A549 (cell line): ENCODE data around the gene HOXB1. TPM values are rescaled to one million over a fixed set of nuclear protein-coding genes. Genes with fewer than 3 reads are reported as not detected.

Experiments used
- ATAC-seq, 2 experiments: fragments of 200-7000 bp in 1 of 2; fragments of >200 bp in 1 of 2; cut with Nextera tagmentation in 1 of 2; cut with Tn5 transposase in 1 of 2; 3 replicates each; pipeline versions ENCODE4 v1.8.0 to v1.9.1; 2018 to 2020; ENCODE audit warnings: mild to moderate bottlenecking in 1 of 2, moderate library complexity in 1 of 2
- CTCF ChIA-PET: fragments of 300-600 bp; sonication (Branson Sonifier 250); formaldehyde crosslinking; extraction: SDS; loops from one replicate; lab custom pipeline; 2021; ENCODE audit warnings: antibody characterized with exemption, inconsistent platforms; lab: Yijun Ruan, JAX
- POLR2A ChIA-PET: fragments of 350-600 bp; formaldehyde crosslinking; extraction: SDS; loops from one replicate; lab custom pipeline; 2021; ENCODE audit warnings: antibody characterized with exemption, inconsistent platforms; lab: Yijun Ruan, JAX
- DNase-seq, 2 experiments: peaks; one replicate each; pipeline versions ENCODE4 v3.0.0 to v3.0.0-alpha.2; 2011 to 2016; ENCODE audit warnings: low read depth in 1 of 2, low spot score in 1 of 2
- FAIRE-seq: peaks from 2 replicates; lab custom pipeline; 2011; peaks lifted over from hg19 to GRCh38; lab: Jason Lieb, UNC
- H3K27ac ChIP-seq, 2 experiments: fragments of >200 bp; sonication (Bioruptor Twin); formaldehyde crosslinking; 3 replicates each; pipeline ENCODE4 v1.5.1; 2016 to 2017
- H3K4me1 ChIP-seq: fragments of >200 bp; sonication (Bioruptor Twin); formaldehyde crosslinking; 3 replicates; pipeline ENCODE4 v1.6.1; 2016
- H3K4me2 ChIP-seq: fragments of >200 bp; sonication (Bioruptor Twin); formaldehyde crosslinking; 3 replicates; pipeline ENCODE4 v1.6.1; 2016
- H3K4me3 ChIP-seq: fragments of >200 bp; sonication (Bioruptor Twin); formaldehyde crosslinking; 3 replicates; pipeline ENCODE4 v1.5.1; 2016
- H3K9me3 ChIP-seq: fragments of >200 bp; sonication (Bioruptor Twin); formaldehyde crosslinking; 3 replicates; pipeline ENCODE4 v1.6.1; 2016
- BHLHE40 ChIP-seq: IDR thresholded peaks from 2 replicates; pipeline ENCODE4 v1.6.1; 2012; ENCODE audit warnings: low read depth, low read length, inconsistent platforms
- CBX8 ChIP-seq: fragments of 200-600 bp; sonication (generic); IDR thresholded peaks from 2 replicates; pipeline ENCODE4 v1.6.1; 2016
- CEBPB ChIP-seq, 2 experiments: fragments of >200 bp in 1 of 2; sonication (Bioruptor Twin) in 1 of 2; formaldehyde crosslinking in 1 of 2; IDR thresholded peaks; 2 replicates each; pipeline ENCODE4 v1.6.1; 2012 to 2016
- CHD4 ChIP-seq: fragments of 200-600 bp; sonication (generic); IDR thresholded peaks from 2 replicates; pipeline ENCODE4 v1.6.1; 2016; ENCODE audit warnings: antibody characterized with exemption, mild to moderate bottlenecking, borderline replicate concordance
- EHF ChIP-seq: fragments of 250-450 bp; sonication (Bioruptor Pico); IDR thresholded peaks from 2 replicates; pipeline ENCODE4 v1.5.0; 2020; ENCODE audit warnings: mild to moderate bottlenecking
- EHMT2 ChIP-seq: fragments of 200-600 bp; sonication (generic); IDR thresholded peaks from 2 replicates; pipeline ENCODE4 v1.6.1; 2016; ENCODE audit warnings: antibody characterized with exemption, low read depth, mild to moderate bottlenecking, moderate library complexity
- ESRRA ChIP-seq: fragments of 150-350 bp; IDR thresholded peaks from 2 replicates; pipeline ENCODE4 v1.6.1; 2014; ENCODE audit warnings: mild to moderate bottlenecking, low read length, borderline replicate concordance
- GATA3 ChIP-seq: IDR thresholded peaks from 2 replicates; pipeline ENCODE4 v1.6.1; 2012; ENCODE audit warnings: borderline replicate concordance
- HDAC2 ChIP-seq: fragments of 200-600 bp; sonication (generic); IDR thresholded peaks from 2 replicates; pipeline ENCODE4 v1.6.1; 2016
- HEYL ChIP-seq: fragments of 250-450 bp; sonication (Bioruptor Pico); IDR thresholded peaks from 2 replicates; pipeline ENCODE4 v1.8.0; 2021; ENCODE audit warnings: mild to moderate bottlenecking, moderate library complexity
- KDM1A ChIP-seq: fragments of 200-600 bp; sonication (generic); IDR thresholded peaks from 2 replicates; pipeline ENCODE4 v1.6.1; 2016; ENCODE audit warnings: low read depth, mild to moderate bottlenecking
- MAFK ChIP-seq: fragments of 450-650 bp; IDR thresholded peaks from 2 replicates; pipeline ENCODE4 v1.6.1; 2014; ENCODE audit not compliant: partially characterized antibody
- MAZ ChIP-seq: fragments of 150-350 bp; IDR thresholded peaks from 2 replicates; pipeline ENCODE4 v1.6.1; 2014; ENCODE audit warnings: antibody characterized with exemption, low read depth, low read length, borderline replicate concordance
- NFE2L2 ChIP-seq: fragments of 150-350 bp; conservative IDR thresholded peaks from 2 replicates; pipeline ENCODE4 v1.6.1; 2014; ENCODE audit warnings: low read length
- NPAS2 ChIP-seq: fragments of 250-450 bp; sonication (Bioruptor Pico); IDR thresholded peaks from 2 replicates; pipeline ENCODE4 v1.8.0; 2022; ENCODE audit warnings: mild to moderate bottlenecking, moderate library complexity, borderline replicate concordance
- NR3C1 ChIP-seq: fragments of >200 bp; sonication (Bioruptor Twin); formaldehyde crosslinking; IDR thresholded peaks from 3 replicates; pipeline ENCODE4 v1.6.1; 2017
- PHF8 ChIP-seq: fragments of 200-600 bp; sonication (generic); IDR thresholded peaks from 2 replicates; pipeline ENCODE4 v1.6.1; 2016; ENCODE audit warnings: low read depth, mild to moderate bottlenecking, antibody characterized with exemption, moderate library complexity, borderline replicate concordance
- POLR2A ChIP-seq: IDR thresholded peaks from 2 replicates; pipeline ENCODE4 v1.6.1; 2012; ENCODE audit warnings: mild to moderate bottlenecking, low read length
- POLR2AphosphoS2 ChIP-seq: conservative IDR thresholded peaks from 2 replicates; pipeline ENCODE4 v1.6.1; 2012; ENCODE audit warnings: low read length, improper control_type of control experiment, inconsistent platforms
- RFX5 ChIP-seq: fragments of 450-650 bp; IDR thresholded peaks from 2 replicates; pipeline ENCODE4 v1.7.1; 2014; ENCODE audit warnings: antibody characterized with exemption, mild to moderate bottlenecking, moderate library complexity
- RNF2 ChIP-seq: fragments of 200-600 bp; sonication (generic); IDR thresholded peaks from 2 replicates; pipeline ENCODE4 v1.6.1; 2016; ENCODE audit warnings: low read depth, mild to moderate bottlenecking, antibody characterized with exemption, moderate library complexity, borderline replicate concordance
- ZC3H11A ChIP-seq: fragments of 450-650 bp; IDR thresholded peaks from 2 replicates; pipeline ENCODE4 v1.6.1; 2014; ENCODE audit warnings: antibody characterized with exemption, mild to moderate bottlenecking
- ZFP36 ChIP-seq: fragments of 450-650 bp; IDR thresholded peaks from 2 replicates; pipeline ENCODE4 v1.6.1; 2014; ENCODE audit warnings: borderline replicate concordance; ENCODE audit not compliant: partially characterized antibody
- WGBS: methylation state at CpG from one replicate; pipeline ENCODE4 v1.1.6; 2017; ENCODE audit errors: missing lambda C conversion rate; 5-methylcytosine and 5-hydroxymethylcytosine counted together
- polyA plus RNA-seq, 4 experiments: library from polyadenylated mRNA; depleted of rRNA in 3 of 4; stranded (reverse); fragments of >200 nt; fragmentation: RNase III in 1 of 4; extraction: RNeasy Plus Mini Kit Qiagen cat#74134 plus additional on column Dnase treatment in 1 of 4; gene quantifications; 2 replicates in 3 of 4; 3 replicates in 1 of 4; pipeline ENCODE4 v1.2.3, GENCODE V29; 2011 to 2017
- TF ChIP-seq, protein P1 (sequence below): fragments of >200 bp; sonication (Bioruptor Twin); formaldehyde crosslinking; IDR thresholded peaks from 3 replicates; pipeline ENCODE4 v1.5.1; 2016

The HOXB1 gene
- polyA plus RNA-seq, 2 of the 4 experiments (the other 2 are of a cell fraction): not detected

DNA sequence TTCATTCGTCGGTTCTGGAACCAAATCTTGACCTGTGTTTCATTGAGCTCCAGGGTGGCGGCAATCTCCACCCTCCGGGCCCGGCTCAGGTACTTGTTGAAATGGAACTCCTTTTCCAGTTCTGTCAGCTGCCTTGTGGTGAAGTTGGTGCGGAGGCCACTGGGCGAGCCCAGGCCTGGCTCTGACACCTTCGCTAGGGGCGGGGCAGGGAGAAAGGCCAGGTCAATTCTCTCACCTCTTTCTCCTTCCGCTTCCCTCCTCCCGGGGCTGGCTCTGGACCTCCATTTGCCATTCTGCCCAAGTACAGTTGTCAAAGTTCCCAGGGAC is 1.2 kb downstream of the HOXB1 start:
- CTCF ChIA-PET: interaction anchor here (0.7 to 2.0 kb wide), 5 partner anchors 14 to 178 kb away, joined by 3 to 9 read pairs (median 3); no protein-coding TSS in a partner anchor
- POLR2A ChIA-PET: no interaction called here

DNA sequence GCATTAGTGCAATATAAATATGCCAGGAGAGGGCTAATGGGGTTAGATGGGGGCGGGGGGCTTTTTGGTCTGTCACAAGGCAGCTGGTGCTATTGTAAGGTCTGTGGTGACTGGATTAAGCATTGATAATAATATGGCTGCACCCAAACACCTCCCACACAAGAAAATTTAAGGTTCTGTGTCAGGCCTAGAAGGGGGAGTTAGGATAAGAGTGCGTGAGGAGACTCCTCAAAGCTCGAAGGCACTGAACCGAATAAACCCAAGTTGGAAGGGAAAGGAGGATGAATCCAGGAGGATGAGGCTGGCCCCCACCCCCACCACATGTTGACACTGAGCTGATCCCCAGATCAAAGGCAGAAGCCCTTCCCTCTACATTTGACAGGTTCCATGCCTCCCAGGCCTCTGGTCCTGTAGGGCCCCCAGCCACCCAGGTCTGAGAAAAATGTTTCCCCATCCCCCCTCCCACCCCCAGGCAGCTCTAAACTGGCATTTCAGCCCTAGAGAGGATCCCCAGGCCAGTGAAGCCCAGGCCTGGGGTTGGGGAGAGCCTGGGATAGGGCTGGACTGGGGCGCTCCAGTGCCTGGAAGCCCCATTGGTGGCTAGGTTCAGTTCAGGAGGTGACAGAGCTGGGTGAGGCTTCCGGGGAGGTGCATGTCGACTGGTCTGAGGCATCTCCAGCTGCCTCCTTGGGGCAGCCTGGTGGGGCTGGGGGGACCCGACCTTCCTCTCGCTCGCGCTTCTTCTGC is 1.7 kb downstream of the HOXB1 start:
- CTCF ChIA-PET: interaction anchor here (0.7 to 2.0 kb wide), 6 partner anchors 9 to 178 kb away, joined by 3 to 9 read pairs (median 4); no protein-coding TSS in a partner anchor
- TF ChIP-seq KDM1A (no peak), GATA3 (no peak), NFE2L2 (no peak), HEYL (CRISPR knock-in tag) (no peak), BHLHE40 (no peak), RFX5 (no peak), POLR2A (no peak), RNF2 (no peak), MAFK (no peak)
- TF ChIP-seq, all 56 proteins: peak for 0
- no peak overlapping the region for H3K4me2 ChIP-seq
- POLR2A ChIA-PET: no interaction called here
- ATAC-seq: peak in 1 of 2 experiments; percentile 23; a peak in 2 of 6 replicates
- H3K4me1 ChIP-seq: no peaks in the 10 kb centered on the region
- 92% methylated on average over 11 of the region's 11 CpGs for WGBS
- H3K9me3 ChIP-seq: no peaks in the 10 kb centered on the region
- FAIRE-seq: no peak
- no peak overlapping the region for H3K4me3 ChIP-seq
- DNase-seq: no peak
- H3K27ac ChIP-seq: peak overlapping the region in 1 of 2 experiments; percentile 29; a peak in 1 of 6 replicates

More for the DNA sequence above, 1.2 kb downstream of the HOXB1 start:
- FAIRE-seq (no peak), ATAC-seq (no peak)
- no peak for TF ChIP-seq ESRRA
- TF ChIP-seq EHF (CRISPR knock-in tag): no peak
- TF ChIP-seq NR3C1: no peak
- no peak for TF ChIP-seq CBX8
- TF ChIP-seq ZC3H11A: no peak
- TF ChIP-seq EHMT2: no peak
- TF ChIP-seq CEBPB (IDR thresholded peaks at IDR 0.05): no peak
- TF ChIP-seq POLR2AphosphoS2: no peak
- no peak for TF ChIP-seq NPAS2 (CRISPR knock-in tag)
- no peak for TF ChIP-seq PHF8
- TF ChIP-seq RNF2: no peak
- no peak for TF ChIP-seq ZFP36
- TF ChIP-seq, all 56 proteins: peak for 0
- no peak for DNase-seq
- Histone ChIP-seq H3K9me3 (no peaks in the 10 kb centered on the region), H3K4me2 (no peak overlapping the region), H3K4me3 (no peak overlapping the region), H3K4me1 (no peaks in the 10 kb centered on the region), H3K27ac (no peak overlapping the region; a peak in 1 of 6 replicates)
- WGBS: 94% methylated on average over 11 of the region's 11 CpGs

GRCh38 chr17:48528153-48528935 is 2.5 kb downstream of the HOXB1 start:
- Histone ChIP-seq H3K9me3 (no peaks in the 10 kb centered on the region), H3K4me1 (peaks cover 2% of the 10 kb centered on the region), H3K27ac (no peak overlapping the region), H3K4me2 (no peak overlapping the region), H3K4me3 (no peak overlapping the region)
- FAIRE-seq (no peak), DNase-seq (no peak), ATAC-seq (no peak)
- 66% methylated on average over 7 of the region's 7 CpGs for WGBS
- CTCF ChIA-PET: interaction anchor here (1.2 to 2.0 kb wide), 3 partner anchors 8 to 36 kb away, joined by 3 to 9 read pairs (median 4); no protein-coding TSS in a partner anchor
- 0 out of 2 replicates have a peak, but pooled peaks have one; percentile 18 for TF ChIP-seq CHD4
- TF ChIP-seq HDAC2: peak; percentile 75; the same call in 1 of the 2 replicates
- no peak for TF ChIP-seq MAZ
- peak; percentile 86; the same call in 1 of the 2 replicates for TF ChIP-seq KDM1A
- TF ChIP-seq, protein P1, sequence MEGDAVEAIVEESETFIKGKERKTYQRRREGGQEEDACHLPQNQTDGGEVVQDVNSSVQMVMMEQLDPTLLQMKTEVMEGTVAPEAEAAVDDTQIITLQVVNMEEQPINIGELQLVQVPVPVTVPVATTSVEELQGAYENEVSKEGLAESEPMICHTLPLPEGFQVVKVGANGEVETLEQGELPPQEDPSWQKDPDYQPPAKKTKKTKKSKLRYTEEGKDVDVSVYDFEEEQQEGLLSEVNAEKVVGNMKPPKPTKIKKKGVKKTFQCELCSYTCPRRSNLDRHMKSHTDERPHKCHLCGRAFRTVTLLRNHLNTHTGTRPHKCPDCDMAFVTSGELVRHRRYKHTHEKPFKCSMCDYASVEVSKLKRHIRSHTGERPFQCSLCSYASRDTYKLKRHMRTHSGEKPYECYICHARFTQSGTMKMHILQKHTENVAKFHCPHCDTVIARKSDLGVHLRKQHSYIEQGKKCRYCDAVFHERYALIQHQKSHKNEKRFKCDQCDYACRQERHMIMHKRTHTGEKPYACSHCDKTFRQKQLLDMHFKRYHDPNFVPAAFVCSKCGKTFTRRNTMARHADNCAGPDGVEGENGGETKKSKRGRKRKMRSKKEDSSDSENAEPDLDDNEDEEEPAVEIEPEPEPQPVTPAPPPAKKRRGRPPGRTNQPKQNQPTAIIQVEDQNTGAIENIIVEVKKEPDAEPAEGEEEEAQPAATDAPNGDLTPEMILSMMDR: no peak
- POLR2A ChIA-PET: no interaction called here
